ENCODE data around the gene E2F4.
A peak's percentile ranks its signal among the peaks of the same experiment; 100 is the strongest.

The E2F4 gene

GRCh38 chr16:67154578-67155294 lies 37.2 kb upstream of the E2F4 start:
- peak overlapping the region; percentile 28 for H3K4me3 ChIP-seq (ENCODE audit: low read depth, low read length)
- TF ChIP-seq, protein P1, sequence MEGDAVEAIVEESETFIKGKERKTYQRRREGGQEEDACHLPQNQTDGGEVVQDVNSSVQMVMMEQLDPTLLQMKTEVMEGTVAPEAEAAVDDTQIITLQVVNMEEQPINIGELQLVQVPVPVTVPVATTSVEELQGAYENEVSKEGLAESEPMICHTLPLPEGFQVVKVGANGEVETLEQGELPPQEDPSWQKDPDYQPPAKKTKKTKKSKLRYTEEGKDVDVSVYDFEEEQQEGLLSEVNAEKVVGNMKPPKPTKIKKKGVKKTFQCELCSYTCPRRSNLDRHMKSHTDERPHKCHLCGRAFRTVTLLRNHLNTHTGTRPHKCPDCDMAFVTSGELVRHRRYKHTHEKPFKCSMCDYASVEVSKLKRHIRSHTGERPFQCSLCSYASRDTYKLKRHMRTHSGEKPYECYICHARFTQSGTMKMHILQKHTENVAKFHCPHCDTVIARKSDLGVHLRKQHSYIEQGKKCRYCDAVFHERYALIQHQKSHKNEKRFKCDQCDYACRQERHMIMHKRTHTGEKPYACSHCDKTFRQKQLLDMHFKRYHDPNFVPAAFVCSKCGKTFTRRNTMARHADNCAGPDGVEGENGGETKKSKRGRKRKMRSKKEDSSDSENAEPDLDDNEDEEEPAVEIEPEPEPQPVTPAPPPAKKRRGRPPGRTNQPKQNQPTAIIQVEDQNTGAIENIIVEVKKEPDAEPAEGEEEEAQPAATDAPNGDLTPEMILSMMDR (conservative IDR thresholded peaks at IDR 0.05; ENCODE audit: low read depth, low read length): no peak
- no peak for DNase-seq (ENCODE audit: low read depth)

DNA sequence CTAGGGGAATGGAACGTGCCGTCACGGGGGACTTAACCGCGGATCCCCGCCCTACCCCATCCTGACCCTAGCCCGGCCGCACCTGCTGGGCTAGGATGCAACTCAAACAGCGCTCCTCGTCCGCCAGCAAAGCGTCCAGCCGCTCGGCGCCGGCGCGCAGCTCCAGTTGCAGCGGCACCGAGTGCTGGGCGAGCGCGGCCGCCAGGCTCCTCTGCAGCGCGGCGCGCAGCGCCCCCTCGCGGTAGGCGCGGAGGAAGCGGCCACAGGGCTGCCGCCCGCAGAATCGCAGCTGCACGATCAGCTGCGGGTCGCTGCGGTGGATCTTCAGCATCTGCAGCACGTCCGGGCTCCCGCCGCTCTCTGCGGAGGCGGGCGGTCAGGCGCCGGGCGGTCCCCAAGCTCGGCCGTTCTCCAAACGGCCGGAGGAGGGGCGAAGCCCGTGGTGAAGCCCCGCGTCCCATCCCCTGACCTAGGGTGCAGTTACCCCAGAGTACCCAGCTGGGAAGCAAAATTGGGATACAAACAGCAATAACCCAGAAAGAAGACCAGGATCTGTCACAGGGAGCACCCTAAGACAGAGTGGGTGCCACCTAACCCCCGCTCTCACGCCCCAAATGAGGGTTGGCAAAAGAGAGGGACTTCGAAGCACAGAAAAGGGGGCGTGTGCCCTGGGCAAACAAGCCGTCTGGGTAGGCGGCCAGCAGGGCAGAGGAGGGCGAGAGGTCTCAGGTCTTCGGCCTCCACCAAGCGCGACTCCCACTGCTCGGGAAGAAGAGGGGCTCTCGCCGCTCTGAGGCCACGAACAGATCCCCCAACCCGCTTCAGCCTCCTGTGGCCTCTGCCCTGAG lies 36.4 kb upstream of the E2F4 start:
- TF ChIP-seq, protein P1 (conservative IDR thresholded peaks at IDR 0.05; ENCODE audit: low read depth, low read length): peak; percentile 64
- DNase-seq (ENCODE audit: low read depth): peak; percentile 83
- H3K4me3 ChIP-seq (ENCODE audit: low read depth, low read length): peak overlapping the region; percentile 28

- H3K4me3 ChIP-seq (ENCODE audit: low read depth, low read length): no peak overlapping the region
- TF ChIP-seq, protein P1 (conservative IDR thresholded peaks at IDR 0.05; ENCODE audit: low read depth, low read length): no peak
- no peak for DNase-seq (ENCODE audit: low read depth)
Observed at GRCh38 chr16:67156143-67156844, 35.7 kb upstream of the E2F4 start.

GRCh38 chr16:67157106-67157748 lies 34.7 kb upstream of the E2F4 start:
- TF ChIP-seq, protein P1 (conservative IDR thresholded peaks at IDR 0.05; ENCODE audit: low read depth, low read length): no peak
- no peak for DNase-seq (ENCODE audit: low read depth)
- no peak overlapping the region for H3K4me3 ChIP-seq (ENCODE audit: low read depth, low read length)

DNA sequence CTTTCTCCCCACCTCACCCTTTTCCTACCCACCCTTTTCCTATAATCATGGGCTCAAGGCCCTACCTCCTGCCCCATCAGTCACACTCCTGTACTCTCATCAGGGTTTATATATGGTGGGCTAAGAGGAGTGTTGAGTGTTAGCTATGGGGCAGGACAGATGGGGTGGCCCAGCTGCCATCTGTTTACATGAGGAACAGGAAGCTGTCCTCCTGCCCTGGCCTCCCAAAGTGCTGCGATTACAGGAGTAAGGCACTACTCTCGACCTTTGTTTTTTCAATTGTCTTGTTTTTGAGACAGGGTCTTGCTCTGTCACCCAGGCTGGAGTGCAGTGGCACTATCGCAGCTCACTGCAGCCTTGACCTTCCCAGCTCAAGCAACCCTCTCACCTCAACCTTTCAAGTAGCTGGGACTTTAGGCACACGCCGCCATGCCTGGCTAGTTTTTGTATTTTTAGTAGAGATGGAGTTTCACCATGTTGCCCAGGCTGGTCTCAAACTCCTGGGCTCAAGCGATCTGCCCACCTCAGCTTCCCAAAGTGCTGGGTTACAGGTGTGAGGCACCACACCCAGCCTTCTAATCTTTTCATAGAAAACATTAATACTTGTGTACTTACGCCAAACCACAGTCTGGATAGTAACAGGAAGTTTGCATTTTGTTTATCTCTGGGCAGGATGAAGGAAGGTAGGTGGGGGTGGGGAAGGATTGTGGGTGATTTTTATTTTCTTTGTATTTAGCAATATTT lies 33.9 kb upstream of the E2F4 start:
- no peak for DNase-seq (ENCODE audit: low read depth)

More for the DNA sequence above, 33.9 kb upstream of the E2F4 start:
- H3K4me3 ChIP-seq (ENCODE audit: low read depth, low read length): no peak overlapping the region
- TF ChIP-seq, protein P1 (conservative IDR thresholded peaks at IDR 0.05; ENCODE audit: low read depth, low read length): no peak
